K562 (cell line): Measurements from ENCODE around the gene ECE2. TPM values are rescaled to one million over a fixed set of nuclear protein-coding genes. Genes with fewer than 3 reads are reported as not detected.

ENCODE experiments used
- CCAR2 ChIP-seq: fragments of 200-400 bp; formaldehyde crosslinking; IDR thresholded peaks from 2 replicates; pipeline ENCODE4 v1.6.1; 2017; ENCODE audit warnings: mild to moderate bottlenecking, low read depth, low read length
- CEBPZ ChIP-seq: fragments of 150-350 bp; IDR thresholded peaks from 2 replicates; pipeline ENCODE4 v1.6.1; 2014; ENCODE audit warnings: low read depth, mild to moderate bottlenecking, low read length, borderline replicate concordance
- CTBP1 ChIP-seq: fragments of 450-650 bp; IDR thresholded peaks from 2 replicates; pipeline ENCODE4 v1.6.1; 2016; ENCODE audit warnings: borderline replicate concordance
- GATAD2A ChIP-seq: fragments of 450-650 bp; IDR thresholded peaks from 2 replicates; pipeline ENCODE4 v1.6.1; 2017
- HEY1 ChIP-seq: fragments of 250-450 bp; sonication (Bioruptor Pico); IDR thresholded peaks from 2 replicates; pipeline ENCODE4 v1.5.0; 2020; ENCODE audit warnings: mild to moderate bottlenecking, moderate library complexity, borderline replicate concordance
- KDM4B ChIP-seq, 2 experiments: fragments of 450-650 bp in 1 of 2; sonication (generic) in 1 of 2; IDR thresholded peaks; 2 replicates each; pipeline ENCODE4 v1.6.1; 2016 to 2017; ENCODE audit warnings: borderline replicate concordance in 2 of 2, antibody characterized with exemption in 1 of 2, low read depth in 1 of 2, mild to moderate bottlenecking in 1 of 2
- MCM2 ChIP-seq: fragments of 450-650 bp; IDR thresholded peaks from 2 replicates; pipeline ENCODE4 v1.6.1; 2017; ENCODE audit warnings: low read depth, mild to moderate bottlenecking
- NCOA6 ChIP-seq: fragments of 450-650 bp; IDR thresholded peaks from 2 replicates; pipeline ENCODE4 v1.6.1; 2017; ENCODE audit warnings: mild to moderate bottlenecking
- PHF8 ChIP-seq: fragments of 200-600 bp; sonication (generic); IDR thresholded peaks from 2 replicates; pipeline ENCODE4 v1.6.1; 2012; ENCODE audit warnings: mixed run types, mild to moderate bottlenecking, inconsistent platforms, low read length, moderate library complexity, borderline replicate concordance
- POLR2B ChIP-seq: fragments of 450-650 bp; IDR thresholded peaks from 2 replicates; pipeline ENCODE4 v1.6.1; 2018; ENCODE audit warnings: low read depth; ENCODE audit not compliant: partially characterized antibody
- RFX1 ChIP-seq: fragments of 450-650 bp; IDR thresholded peaks from 2 replicates; pipeline ENCODE4 v1.6.1; 2016; ENCODE audit warnings: mild to moderate bottlenecking, moderate library complexity
- SIX5 ChIP-seq, 2 experiments: IDR thresholded peaks; 2 replicates each; pipeline ENCODE4 v1.6.1; 2011; ENCODE audit warnings: low read length in 2 of 2, borderline replicate concordance in 1 of 2, low read depth in 1 of 2, mild to moderate bottlenecking in 1 of 2, moderate library complexity in 1 of 2; ENCODE audit not compliant: insufficient read depth in 1 of 2
- SMC3 ChIP-seq: conservative IDR thresholded peaks from 2 replicates; pipeline ENCODE4 v1.6.1; 2011; ENCODE audit warnings: low read depth, low read length, improper control_type of control experiment; ENCODE audit not compliant: insufficient read depth
- TFAP4 ChIP-seq: sonication (generic); formaldehyde crosslinking; IDR thresholded peaks from 2 replicates; pipeline ENCODE4 v1.8.0; 2022; ENCODE audit warnings: missing genetic modification reagents, mild to moderate bottlenecking, moderate library complexity, borderline replicate concordance
- TGIF2 ChIP-seq: sonication (generic); formaldehyde crosslinking; IDR thresholded peaks from 2 replicates; pipeline ENCODE4 v1.8.1; 2022; ENCODE audit warnings: mild to moderate bottlenecking, missing genetic modification reagents, moderate library complexity
- UBTF ChIP-seq, 2 experiments: IDR thresholded peaks; 2 replicates each; pipeline ENCODE4 v1.6.1; 2012; ENCODE audit warnings: improper control_type of control experiment in 2 of 2, low read depth in 2 of 2, low read length in 2 of 2, borderline replicate concordance in 1 of 2
- ZNF384 ChIP-seq: IDR thresholded peaks from 2 replicates; pipeline ENCODE4 v1.6.1; 2012; ENCODE audit warnings: low read depth, low read length, improper control_type of control experiment
- ZNF639 ChIP-seq, 2 experiments: fragments of 200-800 bp in 1 of 2; sonication (Bioruptor generic) in 1 of 2; sonication (generic) in 1 of 2; formaldehyde crosslinking in 1 of 2; IDR thresholded peaks in 1 of 2; conservative IDR thresholded peaks in 1 of 2; 2 replicates each; pipeline versions ENCODE4 v1.5.0 to v1.6.1; 2016 to 2020; ENCODE audit warnings: missing compliant biosample characterization in 1 of 2, missing genetic modification characterization in 1 of 2, missing genetic modification reagents in 1 of 2
- polyA plus RNA-seq, 8 experiments: library from polyadenylated mRNA; depleted of rRNA in 4 of 8; stranded (reverse) in 5 of 8; unstranded in 3 of 8; fragments of >200 nt; fragmentation: Nextera tagmentation in 2 of 8; fragmentation: Illumina TruSeq in 1 of 8; extraction: Ambion mirVana in 2 of 8; extraction: Trizol in 1 of 8; gene quantifications; 2 replicates each; pipeline versions ENCODE4 v1.2.1 to v1.2.3, GENCODE V29; 2011 to 2014; ENCODE audit warnings: inconsistent platforms in 1 of 8, missing spikeins in 1 of 8
- total RNA-seq, 7 experiments: library from RNA; depleted of rRNA in 6 of 7; stranded (reverse); fragments of >200 nt in 6 of 7; fragmentation: Illumina TruSeq in 2 of 7; extraction: Trizol in 2 of 7; gene quantifications; 2 replicates each; pipeline versions ENCODE4 v1.2.1 to v1.2.3, GENCODE V29; 2011 to 2021; ENCODE audit warnings: low replicate concordance in 1 of 7

The ECE2 gene
- total and polyA plus RNA-seq, 9 of the 15 experiments (the other 6 are each of a cell fraction or from before 2014, with no cell fraction given) = not detected

GRCh38 chr3:184241447-184242296, 34.1 kb upstream of the ECE2 start (continued):
- TF ChIP-seq TFAP4 (CRISPR knock-in tag) (peak; percentile 79), CTBP1 (peak; percentile 78; the same call in 1 of the 2 replicates), NCOA6 (no peak), ZNF639 (CRISPR knock-in tag; conservative IDR thresholded peaks at IDR 0.05 in 1 of 2, IDR thresholded peaks at IDR 0.05 in 1 of 2) (no peak), HEY1 (CRISPR knock-in tag) (no peak), MCM2 (no peak), POLR2B (peak; percentile 54), CCAR2 (no peak), UBTF (IDR thresholded peaks at IDR 0.05; ENCODE audit: borderline replicate concordance in 1 of 2, low read depth in 2 of 2, low read length in 2 of 2) (0 out of 4 replicates have a peak, but pooled peaks of 1 of the 2 experiments have one; percentile 32), ZNF384 (peak; percentile 21; the same call in 1 of the 2 replicates), TGIF2 (no peak), RFX1 (no peak), KDM4B (IDR thresholded peaks at IDR 0.05; ENCODE audit: borderline replicate concordance in 2 of 2, low read depth in 1 of 2) (0 out of 4 replicates have a peak, but pooled peaks of 1 of the 2 experiments have one; percentile 47), CEBPZ (no peak), PHF8 (no peak), SIX5 (IDR thresholded peaks at IDR 0.05; ENCODE audit: borderline replicate concordance in 1 of 2, insufficient read depth in 1 of 2, low read depth in 1 of 2, low read length in 2 of 2) (no peak), SMC3 (peak; percentile 62; the same call in 1 of the 2 replicates), GATAD2A (no peak)
